GM12874 (cell line): ENCODE data around the gene SH3BP5.

Source experiments
- CTCF ChIP-seq: IDR thresholded peaks from 2 replicates; pipeline ENCODE4 v1.5.1; 2011; ENCODE audit warnings: low read depth, mild to moderate bottlenecking, control low read depth, low read length, moderate library complexity; ENCODE audit not compliant: insufficient read depth

SH3BP5 gene

GRCh38 chr3:15333099-15333955 lies 941 bp upstream of the SH3BP5 start:
- TF ChIP-seq CTCF, result no peak

GRCh38 chr3:15331606-15332404 lies 581 bp downstream of the SH3BP5 start:
- TF ChIP-seq CTCF, result no peak

GRCh38 chr3:15331072-15331605 lies 1.2 kb downstream of the SH3BP5 start:
- no peak for TF ChIP-seq CTCF

GRCh38 chr3:15330031-15330596 lies 2.3 kb downstream of the SH3BP5 start:
- TF ChIP-seq CTCF, result no peak

- no peak for TF ChIP-seq CTCF
Observed at GRCh38 chr3:15329046-15330005, 3.1 kb downstream of the SH3BP5 start.

GRCh38 chr3:15327941-15328340 lies 4.4 kb downstream of the SH3BP5 start:
- no peak for TF ChIP-seq CTCF
